Fibroblast of lung (primary cell): ENCODE data around the gene PACSIN2.

Source experiments
- CTCF ChIP-seq, 2 donors: IDR thresholded peaks in 1 of 2; conservative IDR thresholded peaks in 1 of 2; 1 replicate in 1 of 2; 2 replicates in 1 of 2; pipeline ENCODE4 v1.5.1; 2011 to 2012; ENCODE audit warnings: low read length in 2 of 2, control low read depth in 1 of 2, inconsistent platforms in 1 of 2, low read depth in 1 of 2, mild to moderate bottlenecking in 1 of 2
- EZH2 ChIP-seq: IDR thresholded peaks from 2 replicates; pipeline ENCODE4 v1.5.1; 2012; ENCODE audit warnings: low read length, control low read depth, mild to moderate bottlenecking; ENCODE audit errors: missing control alignments

- TF ChIP-seq CTCF (conservative IDR thresholded peaks at IDR 0.05 in 1 of 2, IDR thresholded peaks at IDR 0.05 in 1 of 2; ENCODE audit: low read depth in 1 of 2, low read length in 2 of 2) = no peak
- TF ChIP-seq EZH2 = no peak
Measured at GRCh38 chr22:42949159-42949558, 65.8 kb downstream of the PACSIN2 start.
